Neural cell (in vitro differentiated cells): ENCODE measurements around the gene COA3. TPM values are rescaled to one million over a fixed set of nuclear protein-coding genes. Genes with fewer than 3 reads are reported as not detected.

Experiments used
- H2AFZ ChIP-seq: fragments of 200-600, 300-800 bp; sonication (generic), shearing (Covaris generic); 2 replicates; pipeline ENCODE4 v1.6.0; 2014; ENCODE audit warnings: low read depth, mild to moderate bottlenecking, antibody characterized with exemption, low read length, moderate library complexity
- H3F3A ChIP-seq: fragments of 200-600 bp; shearing (Covaris generic); 2 replicates; pipeline ENCODE4 v1.6.1; 2016; ENCODE audit warnings: mild to moderate bottlenecking, moderate library complexity, mixed read lengths, antibody characterized with exemption, low read length; ENCODE audit not compliant: insufficient read depth, poor library complexity, severe bottlenecking
- H3K27ac ChIP-seq: fragments of 200-600, 300-800 bp; sonication (generic), shearing (Covaris generic); 2 replicates; pipeline ENCODE4 v1.5.1; 2014; ENCODE audit warnings: mild to moderate bottlenecking, low read length, moderate library complexity
- H3K27me3 ChIP-seq: fragments of 300-800, 200-600 bp; sonication (generic), shearing (Covaris generic); 2 replicates; pipeline ENCODE4 v1.6.0; 2014; ENCODE audit warnings: mild to moderate bottlenecking, low read depth, low read length, moderate library complexity; ENCODE audit not compliant: insufficient read depth
- H3K36me3 ChIP-seq: fragments of 300-800, 200-600 bp; sonication (generic), shearing (Covaris generic); 2 replicates; pipeline ENCODE4 v1.5.1; 2014; ENCODE audit warnings: mild to moderate bottlenecking, antibody characterized with exemption, low read length, moderate library complexity; ENCODE audit not compliant: insufficient read depth
- H3K4me2 ChIP-seq: fragments of 300-800, 200-600 bp; sonication (generic), shearing (Covaris generic); 2 replicates; pipeline ENCODE4 v1.6.0; 2014; ENCODE audit warnings: mild to moderate bottlenecking, low read length
- H3K4me3 ChIP-seq: fragments of 300-800, 200-600 bp; sonication (generic), shearing (Covaris generic); 2 replicates; pipeline ENCODE4 v1.5.1; 2014; ENCODE audit warnings: mild to moderate bottlenecking, low read length, moderate library complexity
- H3K79me2 ChIP-seq: fragments of 200-600 bp; shearing (Covaris generic); replicated peaks from 2 replicates; pipeline ENCODE4 v1.6.0; 2014; ENCODE audit warnings: mild to moderate bottlenecking, low read length, moderate library complexity; ENCODE audit not compliant: insufficient read depth
- H3K9ac ChIP-seq: fragments of 300-800, 200-600 bp; sonication (generic), shearing (Covaris generic); 2 replicates; pipeline ENCODE4 v1.6.1; 2016; ENCODE audit warnings: mild to moderate bottlenecking, low read length, mixed read lengths
- H3K9me2 ChIP-seq: fragments of 200-600 bp; shearing (Covaris generic); 2 replicates; pipeline ENCODE4 v1.6.1; 2016; ENCODE audit warnings: mild to moderate bottlenecking, low read length, mixed read lengths; ENCODE audit not compliant: insufficient read depth
- H3K9me3 ChIP-seq: fragments of 200-600, 300-800 bp; sonication (generic), shearing (Covaris generic); 2 replicates; pipeline ENCODE4 v1.6.1; 2016; ENCODE audit warnings: mild to moderate bottlenecking, mixed run types, low read length, moderate library complexity, mixed read lengths
- H4K20me1 ChIP-seq: fragments of 200-600 bp; shearing (Covaris generic); 2 replicates; pipeline ENCODE4 v1.6.1; 2016; ENCODE audit warnings: mild to moderate bottlenecking, mixed run types; ENCODE audit not compliant: insufficient read depth
- EP300 ChIP-seq: fragments of 450-650 bp; conservative IDR thresholded peaks from 2 replicates; pipeline ENCODE4 v1.6.1; 2014; ENCODE audit warnings: antibody characterized with exemption, mild to moderate bottlenecking, moderate library complexity; ENCODE audit not compliant: poor library complexity, severe bottlenecking
- EZH2 ChIP-seq: fragments of 200-600, 300-800 bp; shearing (Covaris generic), sonication (generic); IDR thresholded peaks from 2 replicates; pipeline ENCODE4 v1.6.1; 2014; ENCODE audit warnings: antibody characterized with exemption, low read length, borderline replicate concordance, mild to moderate bottlenecking; ENCODE audit not compliant: insufficient read depth, poor library complexity, severe bottlenecking
- MXI1 ChIP-seq: fragments of 450-650 bp; conservative IDR thresholded peaks from 2 replicates; pipeline ENCODE4 v1.6.1; 2014; ENCODE audit warnings: antibody characterized with exemption, mild to moderate bottlenecking; ENCODE audit not compliant: poor library complexity, severe bottlenecking
- POLR2AphosphoS5 ChIP-seq: IDR thresholded peaks from 2 replicates; pipeline ENCODE4 v1.6.1; 2012
- RAD21 ChIP-seq: fragments of 450-650 bp; conservative IDR thresholded peaks from 2 replicates; pipeline ENCODE4 v1.6.1; 2014; ENCODE audit warnings: antibody characterized with exemption, mild to moderate bottlenecking, moderate library complexity
- SMC3 ChIP-seq: fragments of 450-650 bp; conservative IDR thresholded peaks from 2 replicates; pipeline ENCODE4 v1.6.1; 2014; ENCODE audit warnings: antibody characterized with exemption, mild to moderate bottlenecking, moderate library complexity; ENCODE audit not compliant: poor library complexity
- polyA plus RNA-seq: library from polyadenylated mRNA; depleted of rRNA; stranded (reverse); fragments of >200 nt; gene quantifications from 2 replicates; pipeline ENCODE4 v1.2.3, GENCODE V29; 2014
- TF ChIP-seq, protein P1 (sequence below): fragments of 450-650 bp; IDR thresholded peaks from 2 replicates; pipeline ENCODE4 v1.5.1; 2014; ENCODE audit warnings: antibody characterized with exemption, mild to moderate bottlenecking, moderate library complexity; ENCODE audit not compliant: poor library complexity, severe bottlenecking
- TF ChIP-seq, protein P2 (sequence below): IDR thresholded peaks from 2 replicates; pipeline ENCODE4 v1.6.1; 2012; ENCODE audit warnings: borderline replicate concordance

The COA3 gene
- polyA plus RNA-seq, 1 donor from 2014 or later = 234 TPM

DNA sequence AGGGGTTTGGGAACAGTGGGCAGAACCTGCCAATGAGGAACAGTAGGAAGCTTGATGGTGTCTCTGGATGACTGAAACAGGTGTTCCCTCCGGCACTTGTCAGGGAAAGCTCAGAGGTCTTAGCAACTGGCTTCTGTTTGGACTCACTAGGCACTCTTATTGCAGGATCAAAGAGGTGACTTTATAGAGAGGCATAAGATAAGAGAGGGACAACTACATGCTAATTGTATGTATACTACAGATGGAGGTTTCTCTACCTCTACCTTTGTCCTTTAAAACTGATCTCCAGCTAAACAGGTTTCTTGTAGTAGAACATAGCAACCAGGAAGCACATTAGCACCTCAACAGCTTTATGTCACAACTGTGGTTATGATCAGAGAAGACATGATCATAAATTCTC is 7.7 kb upstream of the COA3 start:
- Histone ChIP-seq H3K27ac (no peak overlapping the region), H4K20me1 (no peaks in the 10 kb centered on the region), H3K9me2 (no peaks in the 10 kb centered on the region), H2AFZ (no peak overlapping the region), H3F3A (no peaks in the 10 kb centered on the region), H3K4me3 (no peak overlapping the region), H3K9me3 (no peaks in the 10 kb centered on the region), H3K36me3 (no peaks in the 10 kb centered on the region), H3K4me2 (no peak overlapping the region), H3K79me2 (no peaks in the 10 kb centered on the region), H3K27me3 (peaks cover 3% of the 10 kb centered on the region), H3K9ac (no peak overlapping the region)
- TF ChIP-seq EP300 (no peak), RAD21 (no peak), SMC3 (no peak)

DNA sequence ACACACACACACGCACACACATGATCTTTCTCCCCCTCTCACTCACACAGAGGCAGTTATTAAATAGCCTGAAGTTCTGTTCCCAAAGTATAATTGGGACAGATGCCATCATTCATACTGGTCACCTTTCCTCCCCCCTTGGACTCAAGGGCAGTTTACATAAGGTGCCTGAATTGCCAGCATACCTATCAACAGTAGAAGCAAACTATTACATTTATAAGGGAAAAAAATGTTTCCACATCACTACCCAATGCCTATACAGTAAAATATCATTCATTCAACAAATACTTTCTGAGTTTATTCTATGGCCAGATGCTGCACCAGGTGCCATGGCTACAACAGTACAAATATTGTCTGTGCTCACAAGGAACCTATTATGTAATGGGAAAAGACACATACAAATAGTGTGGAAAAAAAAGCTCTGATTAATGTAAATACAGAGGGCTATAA is 6.4 kb upstream of the COA3 start:
- Histone ChIP-seq H3K27ac (no peak overlapping the region), H3K9me3 (no peaks in the 10 kb centered on the region), H4K20me1 (no peaks in the 10 kb centered on the region), H3K36me3 (no peaks in the 10 kb centered on the region), H3K9ac (no peak overlapping the region), H3K4me3 (no peak overlapping the region), H3K4me2 (no peak overlapping the region), H3F3A (no peaks in the 10 kb centered on the region), H3K9me2 (no peaks in the 10 kb centered on the region), H2AFZ (no peak overlapping the region), H3K27me3 (peaks cover 3% of the 10 kb centered on the region), H3K79me2 (no peaks in the 10 kb centered on the region)
- TF ChIP-seq, protein P1, sequence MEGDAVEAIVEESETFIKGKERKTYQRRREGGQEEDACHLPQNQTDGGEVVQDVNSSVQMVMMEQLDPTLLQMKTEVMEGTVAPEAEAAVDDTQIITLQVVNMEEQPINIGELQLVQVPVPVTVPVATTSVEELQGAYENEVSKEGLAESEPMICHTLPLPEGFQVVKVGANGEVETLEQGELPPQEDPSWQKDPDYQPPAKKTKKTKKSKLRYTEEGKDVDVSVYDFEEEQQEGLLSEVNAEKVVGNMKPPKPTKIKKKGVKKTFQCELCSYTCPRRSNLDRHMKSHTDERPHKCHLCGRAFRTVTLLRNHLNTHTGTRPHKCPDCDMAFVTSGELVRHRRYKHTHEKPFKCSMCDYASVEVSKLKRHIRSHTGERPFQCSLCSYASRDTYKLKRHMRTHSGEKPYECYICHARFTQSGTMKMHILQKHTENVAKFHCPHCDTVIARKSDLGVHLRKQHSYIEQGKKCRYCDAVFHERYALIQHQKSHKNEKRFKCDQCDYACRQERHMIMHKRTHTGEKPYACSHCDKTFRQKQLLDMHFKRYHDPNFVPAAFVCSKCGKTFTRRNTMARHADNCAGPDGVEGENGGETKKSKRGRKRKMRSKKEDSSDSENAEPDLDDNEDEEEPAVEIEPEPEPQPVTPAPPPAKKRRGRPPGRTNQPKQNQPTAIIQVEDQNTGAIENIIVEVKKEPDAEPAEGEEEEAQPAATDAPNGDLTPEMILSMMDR = no peak
- TF ChIP-seq RAD21 (no peak), EZH2 (no peak), SMC3 (no peak), POLR2AphosphoS5 (no peak), MXI1 (no peak), EP300 (no peak)
- TF ChIP-seq, protein P2, sequence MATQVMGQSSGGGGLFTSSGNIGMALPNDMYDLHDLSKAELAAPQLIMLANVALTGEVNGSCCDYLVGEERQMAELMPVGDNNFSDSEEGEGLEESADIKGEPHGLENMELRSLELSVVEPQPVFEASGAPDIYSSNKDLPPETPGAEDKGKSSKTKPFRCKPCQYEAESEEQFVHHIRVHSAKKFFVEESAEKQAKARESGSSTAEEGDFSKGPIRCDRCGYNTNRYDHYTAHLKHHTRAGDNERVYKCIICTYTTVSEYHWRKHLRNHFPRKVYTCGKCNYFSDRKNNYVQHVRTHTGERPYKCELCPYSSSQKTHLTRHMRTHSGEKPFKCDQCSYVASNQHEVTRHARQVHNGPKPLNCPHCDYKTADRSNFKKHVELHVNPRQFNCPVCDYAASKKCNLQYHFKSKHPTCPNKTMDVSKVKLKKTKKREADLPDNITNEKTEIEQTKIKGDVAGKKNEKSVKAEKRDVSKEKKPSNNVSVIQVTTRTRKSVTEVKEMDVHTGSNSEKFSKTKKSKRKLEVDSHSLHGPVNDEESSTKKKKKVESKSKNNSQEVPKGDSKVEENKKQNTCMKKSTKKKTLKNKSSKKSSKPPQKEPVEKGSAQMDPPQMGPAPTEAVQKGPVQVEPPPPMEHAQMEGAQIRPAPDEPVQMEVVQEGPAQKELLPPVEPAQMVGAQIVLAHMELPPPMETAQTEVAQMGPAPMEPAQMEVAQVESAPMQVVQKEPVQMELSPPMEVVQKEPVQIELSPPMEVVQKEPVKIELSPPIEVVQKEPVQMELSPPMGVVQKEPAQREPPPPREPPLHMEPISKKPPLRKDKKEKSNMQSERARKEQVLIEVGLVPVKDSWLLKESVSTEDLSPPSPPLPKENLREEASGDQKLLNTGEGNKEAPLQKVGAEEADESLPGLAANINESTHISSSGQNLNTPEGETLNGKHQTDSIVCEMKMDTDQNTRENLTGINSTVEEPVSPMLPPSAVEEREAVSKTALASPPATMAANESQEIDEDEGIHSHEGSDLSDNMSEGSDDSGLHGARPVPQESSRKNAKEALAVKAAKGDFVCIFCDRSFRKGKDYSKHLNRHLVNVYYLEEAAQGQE = no peak
